Myocyte (in vitro differentiated cells): ENCODE results near the gene P2RX3. TPM values are rescaled to one million over a fixed set of nuclear protein-coding genes. Genes with fewer than 3 reads are reported as not detected.

Source experiments
- DNase-seq: peaks from one replicate; pipeline ENCODE4 v3.0.0-alpha.2; 2012; ENCODE audit warnings: low read depth
- total RNA-seq: library from RNA; depleted of rRNA; stranded (reverse); fragments of >200 nt; gene quantifications from 2 replicates; pipeline ENCODE4 v1.2.3, GENCODE V29; 2014

The P2RX3 gene
- total RNA-seq, 1 donor from 2014 or later, result not detected

GRCh38 chr11:57309106-57310059 is 28.8 kb upstream of the P2RX3 start:
- DNase-seq, result peak; percentile 60

- no peak for DNase-seq
Observed at GRCh38 chr11:57310091-57310490, 28.1 kb upstream of the P2RX3 start.

DNA sequence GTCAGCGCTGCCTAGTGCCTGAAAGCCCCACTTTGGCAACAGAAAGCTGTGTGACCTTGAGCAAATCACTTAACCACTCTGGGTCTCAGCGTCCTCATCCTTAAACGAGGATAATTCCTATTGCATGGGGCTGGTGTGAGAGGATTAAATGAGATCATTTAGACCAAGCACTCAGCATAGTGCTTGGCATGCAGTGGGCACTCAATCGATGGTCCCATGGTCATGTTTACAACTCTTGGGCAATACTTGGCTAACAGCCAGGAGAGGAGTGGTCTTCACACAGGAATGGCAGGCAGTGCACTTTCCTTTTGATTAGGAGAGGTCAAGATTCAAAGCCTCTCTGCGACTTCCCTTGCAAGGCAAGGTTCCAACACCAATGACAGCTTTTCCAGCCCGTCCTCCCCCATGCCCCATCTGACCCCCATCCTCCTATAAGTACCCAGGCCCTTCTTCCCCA is 27.5 kb upstream of the P2RX3 start:
- peak; percentile 65 for DNase-seq

DNA sequence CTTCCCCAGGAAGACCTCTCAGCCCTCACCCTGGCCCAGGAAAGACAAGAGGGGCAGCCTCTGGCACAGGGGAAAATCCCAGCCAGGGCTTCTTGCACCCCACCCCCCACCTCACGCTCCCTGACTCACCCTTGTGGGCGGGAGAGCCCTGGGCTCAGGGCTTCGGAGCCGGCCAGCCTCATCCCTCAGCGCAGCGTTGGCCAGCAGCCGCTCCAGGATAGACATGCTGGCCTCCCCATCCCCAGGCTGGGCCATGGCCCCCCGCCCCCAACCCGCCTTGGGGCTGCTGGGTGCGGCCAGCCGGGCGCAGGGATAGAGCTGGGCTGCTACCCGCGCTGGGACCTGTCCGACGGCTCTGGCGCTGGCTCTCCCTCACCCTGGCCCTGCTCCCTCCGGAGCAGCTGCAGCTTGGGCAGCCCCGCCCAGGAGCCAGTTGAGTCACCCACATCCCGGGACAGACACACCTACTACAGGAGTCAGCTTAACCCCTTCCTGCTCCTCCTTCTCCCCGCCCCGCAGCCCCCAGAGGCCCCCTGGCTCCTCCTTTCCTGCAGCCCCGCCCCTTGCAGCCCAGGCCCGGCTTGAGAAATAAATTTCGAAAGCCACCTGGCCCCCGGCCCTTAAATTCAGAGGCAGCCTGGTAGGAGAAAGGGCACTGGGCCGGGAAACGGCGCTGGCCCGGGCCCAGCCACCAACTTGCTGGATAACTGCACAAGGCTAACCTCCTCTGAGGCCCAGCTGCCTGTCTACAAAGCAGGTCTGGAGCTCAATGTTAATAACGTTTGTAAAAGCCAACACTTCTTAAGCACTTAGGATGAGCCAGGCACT is 26.8 kb upstream of the P2RX3 start:
- peak; percentile 98 for DNase-seq

GRCh38 chr11:57312511-57313021 is 25.6 kb upstream of the P2RX3 start:
- DNase-seq, result no peak

DNA sequence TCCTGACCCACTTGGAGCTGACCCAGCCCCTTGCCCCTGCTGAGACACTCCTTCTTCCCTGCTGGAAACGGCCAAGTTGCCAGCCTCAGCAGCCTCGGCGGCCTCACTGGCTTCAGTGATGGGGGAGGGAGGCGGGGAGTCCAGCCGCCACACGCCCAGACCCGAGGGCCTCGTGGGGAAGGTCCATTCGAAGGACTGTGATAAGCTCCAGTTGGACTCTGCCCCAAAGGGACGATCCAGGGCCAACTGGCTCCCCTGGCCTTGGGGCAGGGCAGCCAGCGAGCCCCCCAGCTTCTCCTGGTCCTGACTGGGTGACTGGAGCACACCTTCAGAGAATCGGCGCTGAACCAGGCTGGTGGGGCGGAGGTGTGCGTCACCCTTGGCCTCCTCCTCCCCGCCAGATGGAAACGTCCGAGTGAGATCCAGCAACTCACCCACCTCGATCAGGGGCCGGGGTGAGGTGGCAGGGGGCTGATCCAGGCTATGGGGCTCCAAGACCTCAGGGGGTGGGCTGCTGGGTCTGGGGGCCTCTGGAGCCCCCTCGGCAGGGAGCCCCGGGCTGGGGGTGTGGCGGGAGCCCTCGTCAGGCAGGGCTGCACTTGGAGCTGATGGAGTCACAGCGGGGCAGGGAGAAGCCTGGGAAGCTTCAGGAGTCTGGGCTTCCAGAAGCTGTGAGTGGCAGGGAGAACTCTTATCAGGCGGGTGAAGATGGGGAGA is 24.9 kb upstream of the P2RX3 start:
- no peak for DNase-seq

DNA sequence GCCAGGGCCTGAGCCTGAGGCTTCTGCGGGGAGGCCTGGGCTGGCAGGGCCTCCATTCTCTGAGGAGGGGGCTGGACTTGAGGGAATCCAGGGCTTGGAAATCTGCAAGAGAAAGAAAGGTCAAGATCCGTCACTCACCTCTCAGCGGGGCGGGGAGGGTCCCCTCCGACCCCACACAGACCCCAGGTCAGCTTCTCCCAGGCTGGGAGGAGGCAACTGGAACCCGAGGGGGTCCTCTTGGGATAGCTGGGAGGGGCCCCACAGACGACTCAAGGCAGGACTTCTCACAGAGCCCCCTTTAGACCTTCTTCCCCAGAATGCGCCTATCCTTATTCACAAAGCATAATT is 24.4 kb upstream of the P2RX3 start:
- no peak for DNase-seq

DNA sequence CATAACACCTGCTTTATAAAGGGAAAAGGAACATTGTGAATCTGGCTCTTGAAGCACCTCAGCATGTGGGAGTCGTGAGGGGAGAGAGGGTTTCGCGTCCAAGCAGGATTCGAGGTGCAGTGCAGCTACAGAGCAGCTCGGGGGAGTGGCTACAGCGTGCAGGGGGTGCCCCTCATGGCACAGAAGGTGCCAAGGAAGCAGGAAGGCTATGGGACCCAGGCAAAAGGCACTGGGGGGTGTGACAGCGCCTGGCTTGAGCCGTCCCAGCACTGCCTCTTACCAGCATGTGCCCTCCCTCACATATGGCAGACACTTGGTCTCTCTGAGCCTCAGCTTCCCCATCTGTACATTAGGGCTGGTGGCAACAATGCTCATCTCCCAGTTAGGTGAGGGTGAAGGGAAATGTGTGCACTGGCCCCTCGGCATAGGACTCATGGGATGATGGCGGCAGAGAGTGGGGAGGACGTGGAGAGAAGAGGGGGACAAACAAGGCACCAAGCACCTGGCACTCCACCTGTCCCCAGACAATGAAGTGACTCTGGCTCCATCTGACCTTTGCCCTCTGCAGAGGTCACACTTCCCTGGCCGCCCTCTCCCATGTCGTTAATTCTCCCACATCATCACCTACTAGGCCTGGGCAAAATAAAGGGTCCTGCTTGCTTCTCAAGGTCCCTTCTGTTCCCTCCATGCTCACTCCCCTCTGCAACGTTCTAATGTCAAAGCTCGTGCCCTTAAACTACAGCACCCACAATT is 23.8 kb upstream of the P2RX3 start:
- DNase-seq, result no peak

GRCh38 chr11:57315491-57315890 is 22.7 kb upstream of the P2RX3 start:
- peak; percentile 83 for DNase-seq

GRCh38 chr11:57316017-57316416 is 22.1 kb upstream of the P2RX3 start:
- peak; percentile 48 for DNase-seq

DNA sequence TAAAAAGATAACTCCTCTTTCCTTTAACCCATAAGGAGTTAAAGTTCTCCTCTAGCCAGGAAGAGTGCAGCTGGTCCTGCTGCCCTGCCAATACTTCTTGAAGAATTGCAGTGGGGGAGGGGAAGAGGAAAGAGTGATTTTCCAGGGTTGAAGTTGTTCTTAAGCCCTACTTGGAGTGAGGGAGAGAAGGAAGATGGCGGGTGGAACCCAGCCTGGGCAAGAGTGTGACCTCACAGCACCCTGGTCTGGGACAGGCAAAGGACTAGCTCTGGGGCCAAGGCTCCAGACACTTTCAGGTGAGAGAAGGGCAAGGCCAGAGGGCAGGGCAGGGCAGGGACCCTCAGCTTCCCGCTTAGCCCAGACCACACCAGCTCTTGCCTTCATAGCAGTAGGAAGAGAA is 20.0 kb upstream of the P2RX3 start:
- peak; percentile 71 for DNase-seq

GRCh38 chr11:57320067-57320718 is 18.0 kb upstream of the P2RX3 start:
- no peak for DNase-seq

DNA sequence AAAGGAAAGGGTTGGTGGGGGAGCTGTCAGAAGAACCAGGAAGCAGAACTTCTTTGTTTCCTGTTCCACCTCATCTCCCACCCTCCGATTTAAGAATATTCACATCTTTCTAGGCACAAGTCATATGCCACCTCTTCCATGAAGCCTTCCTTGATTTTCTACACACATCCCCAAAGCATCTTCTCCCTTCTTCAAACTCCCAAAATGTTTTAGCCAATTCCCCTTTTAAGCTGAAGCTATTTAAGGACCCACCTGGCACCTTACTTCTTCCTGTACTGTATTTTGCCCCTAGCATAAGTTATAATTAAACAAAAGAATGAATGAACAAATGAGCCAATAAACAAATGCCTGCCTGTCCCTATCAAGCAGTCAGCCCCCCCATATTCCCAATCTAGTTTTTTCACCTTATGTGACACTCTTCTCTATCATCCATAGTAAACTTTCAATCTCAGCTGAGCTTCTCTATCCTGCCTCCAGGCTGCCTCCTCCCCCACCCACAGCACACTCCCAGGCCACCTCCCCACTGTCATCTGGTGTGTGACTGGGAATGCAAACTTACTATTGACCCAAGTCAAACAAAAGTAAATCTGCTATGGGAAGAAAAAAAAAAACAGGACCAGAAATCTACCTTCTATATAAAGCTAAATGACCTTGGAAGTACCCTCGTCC is 17.3 kb upstream of the P2RX3 start:
- no peak for DNase-seq

- no peak for DNase-seq
Observed at GRCh38 chr11:57321388-57322255, 16.5 kb upstream of the P2RX3 start.

- peak; percentile 90 for DNase-seq
Observed at GRCh38 chr11:57322256-57323166, 15.6 kb upstream of the P2RX3 start.

DNA sequence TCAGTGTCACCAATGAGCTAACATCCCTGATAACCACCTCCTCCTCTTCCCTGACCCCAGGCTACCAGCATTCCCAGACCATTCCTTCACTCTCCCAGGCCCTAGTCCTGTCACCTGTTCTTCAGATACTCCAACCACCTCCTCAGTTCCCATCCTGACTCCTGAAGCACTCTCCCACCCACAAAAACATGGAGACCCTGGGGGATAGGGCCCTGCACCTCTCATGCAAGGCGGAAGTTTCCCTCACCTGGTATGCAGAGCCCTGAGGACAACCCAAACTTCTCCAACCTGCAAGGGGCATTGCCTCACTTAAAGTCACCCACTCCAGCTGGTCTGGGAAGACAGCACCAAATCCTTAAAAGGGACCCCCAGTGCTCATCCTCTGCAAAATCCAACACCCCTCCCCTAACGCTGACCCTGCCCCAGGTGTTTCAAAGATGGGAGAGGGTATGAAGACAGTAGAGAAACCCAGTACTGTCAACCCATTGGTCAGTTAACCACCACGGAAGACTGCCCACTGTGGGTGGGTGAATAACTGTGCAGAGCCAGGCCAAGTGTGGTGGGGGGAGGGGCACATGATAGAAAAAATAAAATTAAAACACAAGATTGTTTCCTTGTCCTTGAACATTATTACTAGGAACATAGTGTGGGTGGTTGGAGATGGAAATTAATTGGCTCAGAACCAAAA is 14.8 kb upstream of the P2RX3 start:
- peak; percentile 46 for DNase-seq

DNA sequence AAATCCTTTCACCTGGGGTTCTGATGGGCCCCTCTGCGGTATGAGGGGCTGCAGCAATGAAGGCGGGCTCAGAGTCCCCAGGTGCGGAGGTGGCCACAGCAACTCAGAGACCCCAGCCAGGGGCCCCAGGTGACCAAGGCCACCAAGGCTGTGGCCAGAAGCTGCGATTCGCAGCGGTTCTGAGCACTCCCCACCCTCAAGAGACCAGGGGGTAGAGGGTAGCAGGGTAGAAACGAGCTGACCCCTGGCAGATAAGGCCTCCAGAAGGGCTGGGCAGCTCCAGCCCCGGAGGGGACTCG is 14.3 kb upstream of the P2RX3 start:
- no peak for DNase-seq
